ENCODE data around the gene TMEM220. TPM values are rescaled to one million over a fixed set of nuclear protein-coding genes. Genes with fewer than 3 reads are reported as not detected.

TMEM220 gene
- total and polyA plus RNA-seq, 8 donors, result 4.9 to 14.1 (median 8.1) TPM; not detected in 2

GRCh38 chr17:10756185-10756584, 26.4 kb upstream of the TMEM220 start:
- intact Hi-C loops (cut with DNase I; ENCODE audit: low total_unique reads), result no loop called here
- no peak for DNase-seq

DNA sequence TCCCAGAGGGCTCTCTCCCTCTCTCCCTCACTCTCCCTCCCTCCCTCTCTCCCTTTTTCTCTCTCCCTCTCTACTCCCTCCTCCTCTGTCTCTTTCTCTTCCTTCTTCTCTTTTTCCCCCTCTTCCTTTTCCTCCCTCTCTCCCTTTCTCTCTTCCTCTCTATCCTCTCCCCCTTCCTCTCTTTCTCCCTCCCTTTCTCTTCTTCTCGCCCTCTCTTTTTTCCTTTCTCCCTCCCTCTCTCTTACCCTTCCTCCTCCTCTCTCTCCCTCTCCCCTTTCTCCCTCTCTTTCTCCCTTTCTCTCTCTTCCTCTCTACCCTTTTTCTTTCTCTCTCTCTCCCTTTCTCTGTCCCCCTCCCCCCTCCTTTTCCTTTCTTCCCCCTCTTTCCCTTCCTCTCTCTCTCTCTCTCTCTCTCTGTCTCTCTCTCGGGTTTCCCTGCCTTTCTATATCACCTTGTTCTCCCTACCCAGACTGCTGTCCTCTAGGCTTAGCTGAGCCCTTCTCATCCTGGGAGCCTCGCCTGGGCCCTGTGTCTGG, 25.8 kb upstream of the TMEM220 start:
- H3K4me3 ChIP-seq, result no peak overlapping the region
- WGBS, 5 donors, result 64 to 81% (median 70%) methylated on average over 3 of the region's 3 CpGs
- H3K4me1 ChIP-seq, result peaks cover 38 to 56% (median 44%) of the 10 kb centered on the region in 4 donors
- no peaks in the 10 kb centered on the region for H3K27me3 ChIP-seq
- intact Hi-C loops (cut with DNase I; ENCODE audit: low total_unique reads), result no loop called here
- H3K27ac ChIP-seq, result peak overlapping the region; percentile 82 to 92 (median 83)
- H3K36me3 ChIP-seq, result no peaks in the 10 kb centered on the region
- H3K9me3 ChIP-seq, result no peaks in the 10 kb centered on the region
- DNase-seq, result no peak
- TF ChIP-seq POLR2A (IDR thresholded peaks at IDR 0.05) (no peak), POLR2AphosphoS5 (IDR thresholded peaks at IDR 0.05) (no peak), EP300 (IDR thresholded peaks at IDR 0.05) (no peak), CTCF (IDR thresholded peaks at IDR 0.05) (no peak)

More at GRCh38 chr17:10756185-10756584, 26.4 kb upstream of the TMEM220 start:
- Histone ChIP-seq H3K27ac (peak overlapping the region; percentile 82 to 92 (median 83)), H3K9me3 (no peaks in the 10 kb centered on the region), H3K4me3 (no peak overlapping the region), H3K4me1 (peaks cover 38 to 56% (median 44%) of the 10 kb centered on the region in 4 donors), H3K36me3 (no peaks in the 10 kb centered on the region), H3K27me3 (no peaks in the 10 kb centered on the region)
- TF ChIP-seq POLR2A (IDR thresholded peaks at IDR 0.05) (no peak), EP300 (IDR thresholded peaks at IDR 0.05) (no peak), POLR2AphosphoS5 (IDR thresholded peaks at IDR 0.05) (peak in 1 of 3 donors; percentile 2)
- 14 to 52% (median 29%) methylated on average over 1 of the region's 1 CpG for whole genome bisulfite sequencing, 5 donors

- WGBS, 5 donors, result 53 to 70% (median 64%) methylated on average over 13 to 14 of the region's 14 CpGs
- H3K9me3 ChIP-seq, result no peaks in the 10 kb centered on the region
- no peak for TF ChIP-seq CTCF (IDR thresholded peaks at IDR 0.05)
- TF ChIP-seq EP300 (IDR thresholded peaks at IDR 0.05), result no peak
- no peak for TF ChIP-seq POLR2A (IDR thresholded peaks at IDR 0.05)
- no peak for TF ChIP-seq POLR2AphosphoS5 (IDR thresholded peaks at IDR 0.05)
- no peaks in the 10 kb centered on the region for H3K27me3 ChIP-seq
- intact Hi-C loops (cut with DNase I; ENCODE audit: low total_unique reads), result loop anchor here (5.0 kb wide), 1 partner anchor 92 kb away; no protein-coding TSS in a partner anchor
- H3K4me3 ChIP-seq, result no peak overlapping the region
- no peak for DNase-seq
- peak overlapping the region; percentile 65 to 89 (median 83) for H3K27ac ChIP-seq
- H3K36me3 ChIP-seq, result no peaks in the 10 kb centered on the region
- peaks cover 38 to 56% (median 47%) of the 10 kb centered on the region in 4 donors for H3K4me1 ChIP-seq
These were observed 25.2 kb upstream of the TMEM220 start for GRCh38 chr17:10754861-10755591.

DNA sequence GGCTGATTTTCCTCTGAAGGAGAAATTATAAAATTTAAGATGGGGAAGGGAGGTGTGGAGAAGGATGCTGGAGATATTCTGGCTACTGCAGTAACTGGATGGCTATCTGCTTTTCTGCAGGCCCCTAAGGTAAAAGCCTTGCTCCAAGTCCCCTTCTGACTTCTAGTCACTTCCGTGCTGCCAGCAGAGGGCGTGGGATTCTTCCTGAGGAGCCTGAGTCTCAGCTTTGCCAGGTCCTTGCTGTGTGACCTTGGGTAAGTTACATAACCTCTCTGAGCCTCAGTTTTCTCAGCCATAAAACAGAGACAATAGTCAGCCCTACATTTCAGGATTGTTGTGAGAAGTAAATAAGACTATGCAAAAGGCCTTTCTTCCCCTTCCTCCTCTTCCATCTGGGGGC, 24.3 kb upstream of the TMEM220 start:
- peak overlapping the region in 2 of 5 donors; percentile 83 to 89 for H3K27ac ChIP-seq
- peaks cover 38 to 61% (median 52%) of the 10 kb centered on the region in 4 donors for H3K4me1 ChIP-seq
- WGBS, 5 donors, result 24 to 47% (median 36%) methylated on average over 2 of the region's 2 CpGs
- H3K36me3 ChIP-seq, result no peaks in the 10 kb centered on the region
- TF ChIP-seq POLR2AphosphoS5 (IDR thresholded peaks at IDR 0.05), result no peak
- TF ChIP-seq CTCF (IDR thresholded peaks at IDR 0.05), result peak in 3 of 7 experiments; percentile 25 to 34 (median 29)
- no peaks in the 10 kb centered on the region for H3K27me3 ChIP-seq
- peak; percentile 63 to 74 for DNase-seq
- no peak overlapping the region for H3K4me3 ChIP-seq
- no peaks in the 10 kb centered on the region for H3K9me3 ChIP-seq
- intact Hi-C loops (cut with DNase I; ENCODE audit: low total_unique reads), result loop anchor here (5.0 kb wide), 1 partner anchor 93 kb away; no protein-coding TSS in a partner anchor

Measured in stomach (tissue), 9 donors.